HCT116 (cell line): ENCODE data around the gene RIPK3. TPM values are rescaled to one million over a fixed set of nuclear protein-coding genes. Genes with fewer than 3 reads are reported as not detected.

Experiments used
- ATAC-seq: fragments of 200-7000 bp; cut with Tn5 transposase; 2 replicates; pipeline ENCODE4 v1.9.1; 2020; ENCODE audit warnings: mild to moderate bottlenecking, moderate library complexity
- BruUV-seq: library from RNA; stranded (reverse); fragments of 400-500 nt; replicated peaks from 2 replicates; lab custom pipeline; 2021; lab: Mats Ljungman, UMichigan
- CTCF ChIA-PET: fragments of 300-600 bp; sonication (Branson Sonifier 250); formaldehyde crosslinking; loops from one replicate; lab custom pipeline; 2021; ENCODE audit warnings: antibody characterized with exemption; lab: Charles Lee
- POLR2A ChIA-PET: fragments of 300-600, 350-600 bp; sonication (Branson Sonifier 250); formaldehyde crosslinking; loops from one replicate; lab custom pipeline; 2021; ENCODE audit warnings: antibody characterized with exemption; lab: Charles Lee
- RAD21 ChIA-PET, 2 experiments: fragments of 300-600 bp; sonication (Branson Sonifier 250); formaldehyde crosslinking; loops; one replicate each; lab custom pipeline; 2023; ENCODE audit warnings: low total read pairs in 2 of 2; ENCODE audit not compliant: uncharacterized antibody in 2 of 2, unreplicated experiment in 2 of 2, low non-redundant PET in 1 of 2; lab: Charles Lee
- DNase-seq: peaks from one replicate; pipeline ENCODE4 v3.0.0-alpha.2; 2010; ENCODE audit warnings: low read depth, low spot score
- H2AFZ ChIP-seq: fragments of 200-600 bp; shearing (Covaris generic), sonication (generic); 2 replicates; pipeline ENCODE4 v1.6.1; 2017; ENCODE audit warnings: low read depth, mixed run types, mixed read lengths, antibody characterized with exemption, low read length; ENCODE audit not compliant: poor library complexity, severe bottlenecking
- H3K27ac ChIP-seq: 2 replicates; pipeline ENCODE4 v1.5.1; 2012; ENCODE audit warnings: low read depth, low read length
- H3K27me3 ChIP-seq: fragments of 200-600 bp; sonication (generic); 2 replicates; pipeline ENCODE4 v1.6.1; 2016; ENCODE audit warnings: mixed run types, low read length, mixed read lengths; ENCODE audit not compliant: insufficient read depth
- H3K36me3 ChIP-seq, 2 experiments: fragments of 200-500 bp in 1 of 2; fragments of 200-600 bp in 1 of 2; sonication (Bioruptor generic) in 1 of 2; sonication (generic) in 1 of 2; 2 replicates each; pipeline versions ENCODE4 v1.5.1 to v1.6.1; 2014 to 2016; ENCODE audit warnings: low read length in 2 of 2, inconsistent platforms in 1 of 2, mixed read lengths in 1 of 2, mixed run types in 1 of 2; ENCODE audit not compliant: insufficient read depth in 2 of 2, control insufficient read depth in 1 of 2
- H3K4me1 ChIP-seq, 2 experiments: fragments of 200-600 bp in 1 of 2; sonication (generic) in 1 of 2; 2 replicates each; pipeline versions ENCODE4 v1.5.1 to v1.6.1; 2012 to 2017; ENCODE audit warnings: low read length in 2 of 2, inconsistent platforms in 1 of 2, mild to moderate bottlenecking in 1 of 2, mixed read lengths in 1 of 2, mixed run types in 1 of 2, moderate library complexity in 1 of 2; ENCODE audit not compliant: insufficient read depth in 2 of 2, control insufficient read depth in 1 of 2
- H3K4me2 ChIP-seq: fragments of 200-600 bp; sonication (generic); 2 replicates; pipeline ENCODE4 v1.6.1; 2017; ENCODE audit warnings: mixed run types, low read length, mixed read lengths
- H3K4me3 ChIP-seq, 2 experiments: fragments of 200-600 bp in 1 of 2; sonication (generic) in 1 of 2; replicated peaks in 1 of 2; 2 replicates each; pipeline ENCODE4 v1.5.1; 2011 to 2016; ENCODE audit warnings: low read length in 2 of 2, control low read depth in 1 of 2, low read depth in 1 of 2, mild to moderate bottlenecking in 1 of 2, mixed read lengths in 1 of 2, mixed run types in 1 of 2
- H3K79me2 ChIP-seq: fragments of 200-600 bp; sonication (generic); 2 replicates; pipeline ENCODE4 v1.6.1; 2017; ENCODE audit warnings: mild to moderate bottlenecking, mixed run types, low read length, moderate library complexity, mixed read lengths; ENCODE audit not compliant: insufficient read depth
- H3K9ac ChIP-seq: fragments of 200-600 bp; sonication (generic); 2 replicates; pipeline ENCODE4 v1.6.1; 2016; ENCODE audit warnings: low read length, mixed read lengths
- H3K9me2 ChIP-seq: fragments of 200-600 bp; sonication (generic), shearing (Covaris generic); 2 replicates; pipeline ENCODE4 v1.6.1; 2017; ENCODE audit warnings: mixed run types, mild to moderate bottlenecking, moderate library complexity; ENCODE audit not compliant: insufficient read depth
- H3K9me3 ChIP-seq, 2 experiments: fragments of 200-500 bp in 1 of 2; fragments of 200-600 bp in 1 of 2; sonication (Bioruptor generic) in 1 of 2; sonication (generic) in 1 of 2; 2 replicates each; pipeline ENCODE4 v1.6.1; 2014 to 2017; ENCODE audit warnings: low read length in 2 of 2, mixed read lengths in 2 of 2, inconsistent platforms in 1 of 2, low read depth in 1 of 2, mild to moderate bottlenecking in 1 of 2, mixed run types in 1 of 2, moderate library complexity in 1 of 2; ENCODE audit not compliant: control insufficient read depth in 1 of 2, insufficient read depth in 1 of 2
- H4K20me1 ChIP-seq: fragments of 200-600 bp; sonication (generic), shearing (Covaris generic); 2 replicates; pipeline ENCODE4 v1.6.1; 2017; ENCODE audit warnings: mixed run types, mild to moderate bottlenecking, moderate library complexity; ENCODE audit not compliant: insufficient read depth
- ATF3 ChIP-seq: IDR thresholded peaks from 2 replicates; pipeline ENCODE4 v1.6.1; 2012
- CBX3 ChIP-seq: IDR thresholded peaks from 2 replicates; pipeline ENCODE4 v1.6.1; 2012; ENCODE audit warnings: low read depth
- CEBPB ChIP-seq: IDR thresholded peaks from 2 replicates; pipeline ENCODE4 v1.6.1; 2012; ENCODE audit warnings: low read depth
- CTCF ChIP-seq, 3 experiments: fragments of 200-600 bp in 1 of 3; sonication (generic) in 1 of 3; IDR thresholded peaks in 2 of 3; conservative IDR thresholded peaks in 1 of 3; 2 replicates each; pipeline ENCODE4 v1.5.1; 2012 to 2017; ENCODE audit warnings: low read depth in 2 of 3, low read length in 2 of 3, antibody characterized with exemption in 1 of 3, borderline replicate concordance in 1 of 3, control low read depth in 1 of 3, mild to moderate bottlenecking in 1 of 3, mixed read lengths in 1 of 3, mixed run types in 1 of 3, moderate library complexity in 1 of 3; ENCODE audit not compliant: insufficient read depth in 1 of 3
- ELF1 ChIP-seq: IDR thresholded peaks from 2 replicates; pipeline ENCODE4 v1.6.1; 2012; ENCODE audit warnings: low read depth, borderline replicate concordance
- EZH2 ChIP-seq: fragments of 200-600 bp; sonication (generic); IDR thresholded peaks from 2 replicates; pipeline ENCODE4 v1.6.1; 2017; ENCODE audit warnings: antibody characterized with exemption, mixed run types
- EZH2phosphoT487 ChIP-seq: fragments of 200-600 bp; IDR thresholded peaks from 2 replicates; pipeline ENCODE4 v1.6.1; 2018; ENCODE audit warnings: antibody characterized with exemption, borderline replicate concordance
- JUND ChIP-seq: IDR thresholded peaks from 2 replicates; pipeline ENCODE4 v1.6.1; 2012
- MAX ChIP-seq: IDR thresholded peaks from 2 replicates; pipeline ENCODE4 v1.6.1; 2012
- POLR2A ChIP-seq: IDR thresholded peaks from 2 replicates; pipeline ENCODE4 v1.7.0; 2011; ENCODE audit warnings: borderline replicate concordance; ENCODE audit not compliant: insufficient read depth, insufficient read length; ENCODE audit errors: extremely low read depth
- POLR2AphosphoS5 ChIP-seq: IDR thresholded peaks from 2 replicates; pipeline ENCODE4 v1.6.1; 2011; ENCODE audit warnings: mild to moderate bottlenecking, low read depth, low read length, moderate library complexity
- RAD21 ChIP-seq: IDR thresholded peaks from 2 replicates; pipeline ENCODE4 v1.6.1; 2012; ENCODE audit warnings: low read depth, mild to moderate bottlenecking
- REST ChIP-seq: IDR thresholded peaks from 2 replicates; pipeline ENCODE4 v1.6.1; 2012; ENCODE audit warnings: low read depth
- SIN3A ChIP-seq: IDR thresholded peaks from 2 replicates; pipeline ENCODE4 v1.6.1; 2012; ENCODE audit warnings: low read depth
- SP1 ChIP-seq: IDR thresholded peaks from 2 replicates; pipeline ENCODE4 v1.6.1; 2012; ENCODE audit warnings: low read depth
- SRF ChIP-seq: IDR thresholded peaks from 2 replicates; pipeline ENCODE4 v1.6.1; 2012; ENCODE audit warnings: low read depth
- TCF7L2 ChIP-seq: IDR thresholded peaks from 2 replicates; pipeline ENCODE4 v1.7.0; 2011; ENCODE audit warnings: borderline replicate concordance, inconsistent platforms; ENCODE audit not compliant: insufficient read depth, insufficient read length; ENCODE audit errors: extremely low read depth
- YY1 ChIP-seq: IDR thresholded peaks from 2 replicates; pipeline ENCODE4 v1.6.1; 2011; ENCODE audit warnings: low read length, low read depth, moderate library complexity, mild to moderate bottlenecking; ENCODE audit not compliant: insufficient replicate concordance; ENCODE audit errors: extremely low read depth
- ZFX ChIP-seq: fragments of 450-650 bp; IDR thresholded peaks from 2 replicates; pipeline ENCODE4 v1.6.1; 2017
- ZNF274 ChIP-seq: fragments of 200-500 bp; sonication (Bioruptor generic); IDR thresholded peaks from 2 replicates; pipeline ENCODE4 v1.6.1; 2014; ENCODE audit warnings: mild to moderate bottlenecking, low read depth, low read length, inconsistent platforms
- intact Hi-C: fragments of 100-400 bp; cut with micrococcal nuclease; formaldehyde crosslinking; loops from 2 replicates; pipeline ENCODE4 v1.10.0; 2022
- total RNA-seq: library from RNA; stranded (reverse); gene quantifications from one replicate; pipeline ENCODE4 v1.2.1, GENCODE V29; 2021; ENCODE audit not compliant: unreplicated experiment

RIPK3 gene
- total RNA-seq, 1 experiment from 2014 or later: not detected

GRCh38 chr14:24299255-24300191, 40.3 kb downstream of the RIPK3 start, which contains the start of the genes DHRS1 and NOP9:
DHRS1 (minus strand) TSS chr14:24299780; CDS start chr14:24299106, 674 bp downstream.
NOP9 (plus strand) TSS chr14:24299850; CDS start chr14:24299955, 105 bp downstream.
- intact Hi-C loops: loop anchor here (5.0 to 10.0 kb wide), 3 partner anchors 242 to 315 kb away; partner anchors contain the start of gene DHRS4L2
- ATAC-seq: peak; percentile 76
- POLR2A ChIA-PET: interaction anchor here (0.8 to 3.7 kb wide), 6 partner anchors 9 to 206 kb away, joined by 3 to 30 read pairs (median 3); partner anchors contain the start of genes CHMP4A, KHNYN, PCK2 and RABGGTA
- TF ChIP-seq RAD21: no peak
- TF ChIP-seq POLR2AphosphoS5: peak; percentile 90
- TF ChIP-seq YY1: no peak
- TF ChIP-seq SRF: peak; percentile 97
- peak; percentile 66 for TF ChIP-seq SP1
- no peak for TF ChIP-seq EZH2phosphoT487
- no peak for TF ChIP-seq JUND
- TF ChIP-seq ATF3: no peak
- TF ChIP-seq TCF7L2: peak; percentile 36
- TF ChIP-seq CTCF (IDR thresholded peaks at IDR 0.05 in 2 of 3, conservative IDR thresholded peaks at IDR 0.05 in 1 of 3; ENCODE audit: borderline replicate concordance in 1 of 3, insufficient read depth in 1 of 3, low read depth in 2 of 3, low read length in 2 of 3): no peak
- no peak for TF ChIP-seq CEBPB
- TF ChIP-seq EZH2: no peak
- no peak for TF ChIP-seq ZNF274
- peak; percentile 92 for TF ChIP-seq SIN3A
- TF ChIP-seq POLR2A: peak; percentile 67
- TF ChIP-seq ZFX: peak; percentile 62
- TF ChIP-seq CBX3: 0 out of 2 replicates have a peak, but pooled peaks have one; percentile 36
- TF ChIP-seq MAX: peak; percentile 84
- no peak for TF ChIP-seq REST
- no peak; the same call in 1 of the 2 replicates for TF ChIP-seq ELF1

More at GRCh38 chr14:24299255-24300191, 40.3 kb downstream of the RIPK3 start, which contains the start of the genes DHRS1 and NOP9:
- Histone ChIP-seq H3K79me2 (peaks cover 28% of the 10 kb centered on the region), H2AFZ (no peak within 1 kb of the TSS), H3K27me3 (no peaks in the 10 kb centered on the region), H3K36me3 (peaks cover 32 to 40% of the 10 kb centered on the region in 2 experiments), H3K4me2 (peak within 1 kb of the TSS; percentile 95), H3K9ac (peak within 1 kb of the TSS; percentile 79), H4K20me1 (no peaks in the 10 kb centered on the region), H3K4me3 (peak within 1 kb of the TSS; percentile 66 to 80), H3K9me2 (no peaks in the 10 kb centered on the region), H3K9me3 (no peaks in the 10 kb centered on the region), H3K27ac (peak within 1 kb of the TSS; percentile 77), H3K4me1 (peaks cover 17 to 31% of the 10 kb centered on the region in 2 experiments)
- DNase-seq: peak; percentile 86
- BruUV-seq: TSS peak; percentile 76
- CTCF ChIA-PET: interaction anchor here (0.6 to 4.7 kb wide), 11 partner anchors 8 to 668 kb away, joined by 3 to 71 read pairs (median 4); partner anchors contain the start of genes CIDEB, MDP1, RABGGTA and TINF2
- RAD21 ChIA-PET: interaction anchor here (1.0 to 1.8 kb wide), 3 partner anchors 56 to 132 kb away, joined by 3 to 9 read pairs (median 4); partner anchors contain the start of gene TINF2 (in 2 of the 2)
